Measurements from ENCODE around the gene PLEKHG4B. TPM values are rescaled to one million over a fixed set of nuclear protein-coding genes. Genes with fewer than 3 reads are reported as not detected.

The PLEKHG4B gene
- total and polyA plus RNA-seq, 10 donors, result under 0.01 to 0.51 (median 0.20) TPM; not detected in 2

- intact Hi-C loops (cut with DNase I; ENCODE audit: low total_unique reads), result no loop called here
- no peak for DNase-seq
- H3K4me1 ChIP-seq, result no peaks in the 10 kb centered on the region
- H3K4me3 ChIP-seq, result no peak overlapping the region
- H3K27ac ChIP-seq, result no peak overlapping the region
- no peak for TF ChIP-seq POLR2A (IDR thresholded peaks at IDR 0.05)
- TF ChIP-seq CTCF (IDR thresholded peaks at IDR 0.05 in 8 of 11, conservative IDR thresholded peaks at IDR 0.05 in 3 of 11), result no peak
- TF ChIP-seq POLR2AphosphoS5 (IDR thresholded peaks at IDR 0.05), result no peak
- peaks cover 0 to 50% (median 6%) of the 10 kb centered on the region in 7 donors for H3K27me3 ChIP-seq (replicated peaks in 1 of 7)
- H3K9me3 ChIP-seq, result no peaks in the 10 kb centered on the region
- H3K36me3 ChIP-seq, result no peaks in the 10 kb centered on the region
- 85 to 93% (median 88%) methylated on average over 22 of the region's 22 CpGs for WGBS, 5 donors
These were observed 6.5 kb upstream of the PLEKHG4B start for GRCh38 chr5:85334-85995.

- no peak overlapping the region for H3K4me3 ChIP-seq
- peaks cover 0 to 69% (median 35%) of the 10 kb centered on the region in 7 donors for H3K27me3 ChIP-seq (replicated peaks in 1 of 7)
- H3K27ac ChIP-seq, result no peak overlapping the region
- TF ChIP-seq POLR2AphosphoS5 (IDR thresholded peaks at IDR 0.05) (no peak), POLR2A (IDR thresholded peaks at IDR 0.05) (no peak), CTCF (IDR thresholded peaks at IDR 0.05 in 8 of 11, conservative IDR thresholded peaks at IDR 0.05 in 3 of 11) (no peak)
- no peak for DNase-seq
- no peaks in the 10 kb centered on the region for H3K9me3 ChIP-seq
- intact Hi-C loops (cut with DNase I; ENCODE audit: low total_unique reads), result no loop called here
- no peaks in the 10 kb centered on the region for H3K36me3 ChIP-seq
- peaks cover 0 to 7% (median 3%) of the 10 kb centered on the region in 6 donors for H3K4me1 ChIP-seq
- 78 to 84% (median 81%) methylated on average over 16 to 17 of the region's 17 CpGs for WGBS, 5 donors
These were observed 2.4 kb upstream of the PLEKHG4B start for GRCh38 chr5:89337-90286.

GRCh38 chr5:90590-91547 lies 1.1 kb upstream of the PLEKHG4B start:
- intact Hi-C loops (cut with DNase I; ENCODE audit: low total_unique reads), result no loop called here
- Histone ChIP-seq H3K4me3 (no peak overlapping the region), H3K9me3 (no peaks in the 10 kb centered on the region), H3K27me3 (replicated peaks in 1 of 7) (peaks cover 0 to 74% (median 35%) of the 10 kb centered on the region in 7 donors), H3K4me1 (peaks cover 0 to 7% (median 3%) of the 10 kb centered on the region in 6 donors), H3K36me3 (no peaks in the 10 kb centered on the region), H3K27ac (no peak overlapping the region)
- DNase-seq, result no peak
- WGBS, 5 donors, result 69 to 79% (median 72%) methylated on average over 16 to 18 of the region's 18 CpGs
- no peak for TF ChIP-seq POLR2AphosphoS5 (IDR thresholded peaks at IDR 0.05)
- TF ChIP-seq POLR2A (IDR thresholded peaks at IDR 0.05), result no peak
- TF ChIP-seq CTCF (IDR thresholded peaks at IDR 0.05 in 8 of 11, conservative IDR thresholded peaks at IDR 0.05 in 3 of 11), result no peak

Measured in spleen (tissue), 11 donors.